ENCODE data around the gene SLIT1. TPM values are rescaled to one million over a fixed set of nuclear protein-coding genes. Genes with fewer than 3 reads are reported as not detected.

Gene SLIT1
- total RNA-seq, 2 experiments from 2014 or later: 0.13 to 1.0 TPM

GRCh38 chr10:97095701-97096260, 90.0 kb downstream of the SLIT1 start:
- Histone ChIP-seq H3K9me2 (ENCODE audit: insufficient read depth, low read length) (no peaks in the 10 kb centered on the region), H2AFZ (ENCODE audit: low read length) (no peak overlapping the region), H4K20me1 (ENCODE audit: insufficient read depth, low read length) (no peaks in the 10 kb centered on the region), H3K27ac (ENCODE audit: low read depth, low read length, poor library complexity, severe bottlenecking) (no peak overlapping the region), H3K79me2 (ENCODE audit: insufficient read depth, low read depth, low read length) (no peaks in the 10 kb centered on the region), H3K9me3 (ENCODE audit: low read length) (no peaks in the 10 kb centered on the region), H3K4me2 (ENCODE audit: low read length) (no peak overlapping the region), H3K4me3 (ENCODE audit: low read depth, low read length, poor library complexity, severe bottlenecking) (no peak overlapping the region), H3K36me3 (ENCODE audit: insufficient read depth, low read length) (no peaks in the 10 kb centered on the region), H3K4me1 (ENCODE audit: insufficient read depth, low read length, poor library complexity, severe bottlenecking) (no peaks in the 10 kb centered on the region)
- BruUV-seq (replicated peaks): no TSS peak
- CTCF ChIA-PET (ENCODE audit: unreplicated experiment): no interaction called here
- no peak for DNase-seq (ENCODE audit: low spot score)
- intact Hi-C loops (cut with micrococcal nuclease; ENCODE audit: unreplicated experiment): no loop called here
- POLR2A ChIA-PET: no interaction called here
- TF ChIP-seq CTCF (conservative IDR thresholded peaks at IDR 0.05; ENCODE audit: low read length) (no peak), EZH2phosphoT487 (IDR thresholded peaks at IDR 0.05; ENCODE audit: borderline replicate concordance, low read depth, low read length) (no peak)

GRCh38 chr10:97090644-97091043, 95.1 kb downstream of the SLIT1 start:
- Histone ChIP-seq H4K20me1 (ENCODE audit: insufficient read depth, low read length) (no peaks in the 10 kb centered on the region), H3K27ac (ENCODE audit: low read depth, low read length, poor library complexity, severe bottlenecking) (no peak overlapping the region), H3K79me2 (ENCODE audit: insufficient read depth, low read depth, low read length) (no peaks in the 10 kb centered on the region), H3K9me2 (ENCODE audit: insufficient read depth, low read length) (no peaks in the 10 kb centered on the region), H2AFZ (ENCODE audit: low read length) (no peak overlapping the region), H3K4me3 (ENCODE audit: low read depth, low read length, poor library complexity, severe bottlenecking) (no peak overlapping the region), H3K4me1 (ENCODE audit: insufficient read depth, low read length, poor library complexity, severe bottlenecking) (no peaks in the 10 kb centered on the region), H3K4me2 (ENCODE audit: low read length) (no peak overlapping the region), H3K9me3 (ENCODE audit: low read length) (no peaks in the 10 kb centered on the region), H3K36me3 (ENCODE audit: insufficient read depth, low read length) (no peaks in the 10 kb centered on the region)
- no TSS peak for BruUV-seq (replicated peaks)
- no peak for TF ChIP-seq CTCF (conservative IDR thresholded peaks at IDR 0.05; ENCODE audit: low read length)
- intact Hi-C loops (cut with micrococcal nuclease; ENCODE audit: unreplicated experiment): no loop called here
- ChIA-PET CTCF (ENCODE audit: unreplicated experiment) (no interaction called here), POLR2A (no interaction called here)
- no peak for DNase-seq (ENCODE audit: low spot score)

GRCh38 chr10:97090035-97090434, 95.7 kb downstream of the SLIT1 start:
- H3K4me2 ChIP-seq (ENCODE audit: low read length): no peak overlapping the region
- H3K36me3 ChIP-seq (ENCODE audit: insufficient read depth, low read length): no peaks in the 10 kb centered on the region
- DNase-seq (ENCODE audit: low spot score): no peak
- TF ChIP-seq CTCF (conservative IDR thresholded peaks at IDR 0.05; ENCODE audit: low read length): no peak
- TF ChIP-seq EZH2phosphoT487 (IDR thresholded peaks at IDR 0.05; ENCODE audit: borderline replicate concordance, low read depth, low read length): no peak
- no peak overlapping the region for H2AFZ ChIP-seq (ENCODE audit: low read length)
- intact Hi-C loops (cut with micrococcal nuclease; ENCODE audit: unreplicated experiment): no loop called here
- ChIA-PET CTCF (ENCODE audit: unreplicated experiment) (no interaction called here), POLR2A (no interaction called here)
- no peaks in the 10 kb centered on the region for H3K9me2 ChIP-seq (ENCODE audit: insufficient read depth, low read length)
- no peak overlapping the region for H3K27ac ChIP-seq (ENCODE audit: low read depth, low read length, poor library complexity, severe bottlenecking)
- H3K4me1 ChIP-seq (ENCODE audit: insufficient read depth, low read length, poor library complexity, severe bottlenecking): no peaks in the 10 kb centered on the region
- H3K9me3 ChIP-seq (ENCODE audit: low read length): no peaks in the 10 kb centered on the region
- no peaks in the 10 kb centered on the region for H3K79me2 ChIP-seq (ENCODE audit: insufficient read depth, low read depth, low read length)
- H4K20me1 ChIP-seq (ENCODE audit: insufficient read depth, low read length): no peaks in the 10 kb centered on the region
- H3K4me3 ChIP-seq (ENCODE audit: low read depth, low read length, poor library complexity, severe bottlenecking): no peak overlapping the region
- BruUV-seq (replicated peaks): no TSS peak
